HG02763 (cell line): ENCODE data around the gene AUTS2.

Experiments
- ATAC-seq: cut with Tn5 transposase; IDR thresholded peaks from one replicate; pipeline ENCODE4 v1.9.1; 2021; ENCODE audit warnings: mild to moderate bottlenecking, moderate library complexity; ENCODE audit not compliant: unreplicated experiment

AUTS2 gene

GRCh38 chr7:69683002-69683401 is 84.7 kb downstream of the AUTS2 start:
- no peak for ATAC-seq

DNA sequence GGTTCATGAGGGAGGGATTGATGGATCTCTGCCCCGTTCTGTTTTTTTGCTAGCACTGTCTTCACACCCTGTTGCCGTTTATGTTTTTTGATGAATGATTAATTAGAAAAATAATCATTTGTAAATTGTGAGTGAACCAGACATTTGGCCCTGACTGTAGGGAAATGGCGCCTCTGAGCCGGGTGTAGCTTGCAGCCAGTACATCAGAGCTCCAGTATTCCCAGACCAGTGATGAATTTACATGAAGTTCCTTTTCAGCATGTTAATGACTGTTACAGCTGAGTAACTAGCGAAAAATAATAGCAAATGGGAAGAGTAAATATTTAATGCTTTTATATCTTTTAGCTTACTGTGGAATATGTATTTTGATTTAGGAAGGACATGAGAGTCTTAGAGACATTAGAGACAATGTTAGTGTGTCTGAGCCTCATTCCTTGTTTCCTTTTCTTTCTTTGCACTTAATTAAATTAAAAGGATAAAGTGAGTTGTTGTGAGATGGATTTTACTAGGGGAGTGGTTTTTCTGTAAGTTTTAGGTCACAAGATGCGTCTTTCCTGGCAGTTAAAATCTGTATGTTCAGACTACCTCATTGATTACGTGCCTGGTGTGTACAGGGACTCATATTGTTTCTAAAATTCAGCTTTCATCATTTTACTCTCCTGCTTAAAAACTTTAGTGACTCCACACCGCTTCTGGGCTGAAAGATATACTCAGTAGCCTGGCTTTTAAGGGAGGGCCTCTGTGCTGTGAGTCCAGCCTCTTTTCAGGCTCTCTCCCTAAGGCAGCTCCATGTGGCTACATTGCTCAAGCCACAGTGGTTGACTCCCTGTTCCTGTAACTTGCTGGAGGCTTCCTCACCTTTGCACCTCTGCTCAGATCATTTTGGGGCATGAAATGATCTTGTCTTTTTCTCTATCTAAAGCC is 86.4 kb downstream of the AUTS2 start:
- no peak for ATAC-seq

- peak; percentile 46 for ATAC-seq
These were observed 87.0 kb downstream of the AUTS2 start for GRCh38 chr7:69685293-69685631.

DNA sequence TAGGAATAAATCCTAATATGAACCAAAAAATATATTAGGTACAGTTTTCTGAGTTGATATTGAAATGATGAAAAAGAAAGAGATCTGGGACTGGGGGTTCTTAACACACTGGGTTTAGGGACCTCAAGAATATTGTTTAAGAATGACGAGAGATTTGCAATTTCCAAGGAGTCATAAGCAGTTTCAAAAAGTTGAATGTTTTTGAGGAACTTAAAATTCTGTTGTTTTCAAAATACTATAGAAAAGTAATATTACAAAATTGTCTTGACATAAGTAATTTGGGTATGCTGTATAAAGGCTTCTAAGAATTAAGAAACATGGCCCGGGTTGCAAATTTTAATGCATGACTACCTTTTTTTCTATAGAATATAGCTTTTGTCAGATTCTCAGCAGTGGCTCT is 88.1 kb downstream of the AUTS2 start:
- ATAC-seq: no peak

DNA sequence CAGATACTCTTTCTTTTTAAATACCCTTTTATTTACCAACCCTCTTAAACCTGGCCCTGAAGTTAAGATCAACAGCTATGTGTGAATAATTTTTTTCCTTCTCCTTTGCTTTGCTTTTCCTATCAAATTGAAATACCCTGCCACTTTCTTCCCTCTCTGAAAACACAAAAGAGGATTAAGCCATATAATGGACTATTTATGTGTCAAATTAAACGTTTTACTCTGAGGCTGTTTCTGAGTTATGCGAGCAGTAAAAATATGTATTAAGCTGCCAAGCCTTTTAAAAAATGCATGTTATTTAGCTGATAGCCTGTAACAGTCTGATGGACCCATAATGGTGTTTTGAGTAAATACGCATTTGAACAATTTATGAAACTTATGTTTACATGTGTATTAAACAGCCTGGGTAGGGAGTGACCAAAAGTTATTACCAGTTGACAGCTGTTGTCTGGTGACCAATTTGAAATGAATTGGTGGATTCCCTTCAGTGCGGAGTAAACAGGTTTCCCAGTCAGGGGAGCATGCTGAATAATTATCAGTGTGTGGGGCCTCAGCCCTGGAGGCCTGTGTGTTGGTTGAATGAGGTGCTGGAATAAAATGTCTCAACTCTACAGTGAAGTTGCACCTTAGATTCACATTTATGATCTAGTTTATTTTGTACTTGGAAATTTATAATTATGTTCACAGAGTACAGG is 89.6 kb downstream of the AUTS2 start:
- no peak for ATAC-seq

- no peak for ATAC-seq
These were observed 92.1 kb downstream of the AUTS2 start for GRCh38 chr7:69690329-69690728.

DNA sequence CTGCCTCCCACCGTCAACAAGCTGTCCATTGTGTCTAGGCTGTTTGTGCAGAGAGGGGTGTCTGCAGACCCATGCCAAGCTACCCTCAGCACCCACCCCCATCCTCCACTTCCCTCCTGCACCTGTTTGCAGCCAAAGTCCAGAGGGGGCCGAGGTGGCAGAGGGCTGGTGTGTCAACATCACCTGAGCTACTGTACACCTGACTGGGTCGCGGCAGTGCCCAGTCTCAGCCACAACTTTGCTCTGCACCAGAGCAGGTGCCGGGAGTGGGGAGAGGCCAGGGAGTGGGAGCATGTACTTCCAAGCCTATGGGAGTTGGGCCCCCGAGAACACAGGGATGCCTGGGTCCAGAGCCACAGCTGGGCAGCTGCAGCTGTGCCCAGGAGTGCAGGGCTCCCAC is 93.1 kb downstream of the AUTS2 start:
- no peak for ATAC-seq

DNA sequence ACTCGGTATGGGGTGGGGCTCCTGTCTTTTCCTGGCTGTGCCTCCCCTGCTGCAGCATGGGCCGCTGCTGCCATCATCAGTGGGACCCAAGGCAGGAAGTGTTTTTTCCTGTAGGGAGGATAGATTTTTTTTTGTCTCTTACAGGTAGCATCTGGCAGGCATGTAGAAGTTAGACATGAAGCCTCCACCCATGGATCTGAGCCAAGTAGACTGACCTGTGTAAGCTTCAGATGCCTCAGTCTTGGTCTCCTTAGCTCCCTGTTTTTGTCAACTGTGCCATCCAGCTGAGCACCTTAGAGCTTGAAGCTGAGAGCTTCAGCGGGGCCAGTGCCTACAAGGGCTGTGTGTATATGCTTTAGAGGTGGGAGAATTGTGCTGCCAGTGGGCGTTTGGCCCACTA is 93.5 kb downstream of the AUTS2 start:
- no peak for ATAC-seq

- no peak for ATAC-seq
These were observed 94.3 kb downstream of the AUTS2 start for GRCh38 chr7:69692611-69693010.

GRCh38 chr7:69693042-69693441 is 94.8 kb downstream of the AUTS2 start:
- no peak for ATAC-seq

DNA sequence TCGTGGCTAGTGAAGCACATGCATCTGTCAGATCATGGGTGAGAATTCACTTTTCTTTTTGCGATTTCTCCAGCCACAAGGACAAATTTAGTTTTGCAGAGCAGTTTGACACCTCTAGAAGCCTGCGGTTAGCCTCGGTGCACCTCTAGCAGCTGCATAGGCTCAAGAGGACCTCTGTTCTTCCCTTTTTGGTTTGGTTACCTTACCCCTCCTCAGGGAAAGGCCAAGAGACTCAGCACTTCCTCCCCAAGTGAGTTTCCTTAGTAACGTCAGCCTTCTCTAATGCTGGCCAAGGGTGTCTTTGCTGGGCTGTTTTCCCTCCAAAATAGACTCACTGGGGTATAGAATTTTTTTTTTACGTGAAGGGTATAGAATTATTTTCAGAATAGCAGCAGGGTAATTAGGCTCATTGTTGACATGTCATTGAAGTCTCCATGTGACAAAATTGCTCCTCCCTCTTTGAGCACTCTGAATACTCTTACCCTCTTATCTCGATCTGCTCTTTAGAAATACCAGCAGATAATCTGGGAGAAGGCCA is 97.8 kb downstream of the AUTS2 start:
- ATAC-seq: peak; percentile 93

GRCh38 chr7:69696686-69697685 is 98.7 kb downstream of the AUTS2 start:
- ATAC-seq: no peak

DNA sequence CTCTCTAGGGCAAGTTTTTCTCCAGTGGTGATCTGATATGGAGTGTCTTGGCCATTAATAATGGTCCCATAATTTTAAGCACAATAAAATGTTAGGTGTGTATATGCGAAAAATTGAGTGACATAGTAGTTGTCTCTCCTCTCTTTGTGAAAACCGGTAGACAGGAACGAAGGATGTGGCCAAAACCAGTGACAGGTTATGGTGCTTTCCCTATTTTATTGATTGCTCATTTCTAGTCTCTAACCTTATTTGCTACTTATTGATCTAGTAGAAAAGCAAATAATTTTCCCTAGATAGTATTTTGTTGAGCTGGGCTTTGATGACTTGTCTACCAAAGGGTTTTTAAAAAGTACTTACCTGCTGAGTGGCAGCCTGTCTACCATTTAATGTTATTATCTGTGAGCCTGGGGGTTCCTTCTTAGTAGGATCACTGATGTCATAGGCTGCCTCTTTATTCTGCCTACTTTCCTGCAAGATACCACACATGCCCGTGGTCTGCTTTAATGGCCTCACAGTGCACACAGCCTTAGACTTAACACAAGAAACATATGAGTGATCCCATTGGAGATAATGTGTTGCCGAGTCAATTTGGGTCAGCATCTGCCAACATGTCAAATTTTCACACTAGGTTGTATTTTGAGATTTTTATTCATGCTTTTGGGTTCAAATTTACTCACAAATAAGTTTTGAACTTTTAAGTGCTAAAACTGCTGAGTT is 100.0 kb downstream of the AUTS2 start:
- no peak for ATAC-seq

- ATAC-seq: no peak
These were observed 101.7 kb downstream of the AUTS2 start for GRCh38 chr7:69699931-69700330.

- no peak for ATAC-seq
These were observed 102.1 kb downstream of the AUTS2 start for GRCh38 chr7:69700331-69700730.

- no peak for ATAC-seq
These were observed 103.0 kb downstream of the AUTS2 start for GRCh38 chr7:69701288-69701687.

DNA sequence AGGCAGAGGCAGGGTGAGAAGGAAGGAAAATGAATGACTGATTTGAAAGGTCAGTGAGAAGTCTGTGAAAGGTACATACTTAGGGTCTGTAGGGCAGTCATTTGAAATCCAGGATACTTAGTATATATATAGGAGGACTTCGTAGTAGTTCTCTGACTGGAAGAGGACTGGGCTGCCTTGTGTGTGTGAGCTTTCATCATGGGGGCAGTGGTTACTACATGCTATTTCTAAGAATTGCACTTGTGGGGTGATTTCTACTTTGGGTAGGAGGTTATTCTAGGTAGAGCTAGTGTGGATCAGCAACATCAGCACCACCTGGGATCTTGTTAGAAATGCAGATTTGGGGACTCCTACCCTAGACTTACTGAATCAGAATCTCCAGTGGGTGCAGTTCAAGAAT is 104.1 kb downstream of the AUTS2 start:
- ATAC-seq: no peak

DNA sequence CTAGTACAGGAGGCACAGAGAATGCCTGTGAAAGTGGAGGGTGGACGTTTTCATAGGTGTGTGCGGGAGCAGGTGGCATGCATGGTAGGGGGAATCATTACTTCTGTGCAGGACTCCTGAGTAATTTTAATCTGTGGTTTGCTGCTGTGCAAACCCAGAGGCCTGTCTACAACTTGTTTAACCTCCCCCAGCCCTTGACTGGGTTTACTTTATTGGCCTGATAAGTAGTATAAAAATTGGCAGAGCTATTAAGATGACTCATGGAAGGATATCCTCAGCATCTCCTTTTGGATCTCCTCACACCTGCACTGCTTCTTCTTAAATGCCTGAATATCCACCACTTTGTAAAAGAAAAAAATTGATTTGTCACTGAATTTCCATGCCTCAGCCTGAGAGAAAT is 104.8 kb downstream of the AUTS2 start:
- no peak for ATAC-seq

DNA sequence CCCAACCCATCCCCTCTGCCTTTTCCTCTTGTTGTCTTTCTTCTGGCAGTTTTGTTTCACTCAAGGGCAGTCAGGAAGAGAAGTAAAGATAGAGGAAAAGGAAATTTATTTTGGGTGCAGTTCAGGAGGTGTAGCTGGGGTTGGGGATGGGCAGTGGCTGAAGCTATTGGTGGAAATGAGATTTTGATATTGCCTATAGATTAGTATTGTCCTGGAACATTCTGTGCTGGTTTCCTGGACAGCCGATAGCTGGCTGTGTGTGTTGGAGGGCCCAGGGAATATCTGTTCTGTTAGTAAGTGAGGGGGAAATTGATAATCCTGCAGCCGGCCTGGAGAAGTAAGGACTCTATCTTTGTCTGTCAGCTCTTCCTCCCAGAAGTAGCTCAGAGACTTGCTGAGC is 107.8 kb downstream of the AUTS2 start:
- no peak for ATAC-seq

- ATAC-seq: no peak
These were observed 110.6 kb downstream of the AUTS2 start for GRCh38 chr7:69708857-69709256.
